Cerebellar nuclear complex (tissue), 1 donor: ENCODE measurements around the gene GJC3.
A peak's percentile ranks its signal among the peaks of the same experiment; 100 is the strongest.
"Not testable (repeated sequence)": the region's sequence is repeated elsewhere in the genome, so short reads cannot be mapped to it uniquely, and the experiment has no call there.

Experiments
- DNase-seq, 2 experiments: peaks; one replicate each; lab custom pipeline; 2025; lab: John Stamatoyannopoulos, UW

Gene GJC3

DNA sequence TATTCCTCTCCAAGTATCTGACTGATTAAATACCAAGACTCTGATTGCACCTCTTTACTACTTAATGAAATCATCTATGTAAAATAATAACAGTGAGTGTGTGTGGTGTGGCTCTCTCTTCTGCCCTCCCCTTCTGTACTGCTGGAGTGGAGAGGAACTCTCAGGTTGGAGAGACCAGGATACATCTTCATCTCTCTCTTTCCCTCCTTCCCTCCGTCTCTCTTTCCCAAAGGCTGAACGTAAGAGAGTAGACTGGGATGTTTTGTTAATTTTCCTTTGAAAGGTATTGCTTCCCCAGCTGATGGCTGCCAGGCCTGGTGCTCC is 272 bp upstream of the GJC3 start:
- no peak for DNase-seq

GRCh38 chr7:99928188-99928587 is 1.2 kb downstream of the GJC3 start:
- DNase-seq, result no peak

- DNase-seq, result no peak
These were observed 1.9 kb downstream of the GJC3 start for GRCh38 chr7:99927536-99927935.

GRCh38 chr7:99926321-99926720 is 3.1 kb downstream of the GJC3 start:
- DNase-seq, result no peak

DNA sequence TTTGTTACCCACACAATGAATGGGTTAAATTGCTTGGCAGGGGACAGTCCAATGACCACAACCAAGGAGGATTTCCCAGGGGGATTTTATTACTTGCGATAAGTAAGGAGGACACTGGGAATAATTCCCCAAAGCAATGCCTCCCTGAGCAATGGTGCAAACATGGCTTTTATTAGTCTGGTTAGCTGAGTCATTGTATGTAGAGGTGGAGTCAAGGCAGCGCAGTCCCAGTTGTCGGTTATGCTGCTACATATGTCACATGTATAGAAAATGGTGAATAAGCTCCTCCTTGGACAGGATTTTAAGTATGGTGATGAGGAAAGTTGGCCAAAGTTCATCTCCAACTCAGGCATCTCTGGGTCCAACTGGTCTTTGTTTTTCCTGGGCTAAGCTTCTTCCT is 6.2 kb downstream of the GJC3 start:
- no peak for DNase-seq

GRCh38 chr7:99920149-99920548 is 9.3 kb downstream of the GJC3 start:
- no peak for DNase-seq

GRCh38 chr7:99919814-99920112 is 9.7 kb downstream of the GJC3 start:
- DNase-seq, result no peak

GRCh38 chr7:99918959-99919813 is 10.2 kb downstream of the GJC3 start, which contains the start of gene TRIM4:
Gene TRIM4, minus strand, starts transcription at chr7:99919530. Its CDS starts 129 bp downstream, at chr7:99919401.
- peak; percentile 30 to 65 for DNase-seq

DNA sequence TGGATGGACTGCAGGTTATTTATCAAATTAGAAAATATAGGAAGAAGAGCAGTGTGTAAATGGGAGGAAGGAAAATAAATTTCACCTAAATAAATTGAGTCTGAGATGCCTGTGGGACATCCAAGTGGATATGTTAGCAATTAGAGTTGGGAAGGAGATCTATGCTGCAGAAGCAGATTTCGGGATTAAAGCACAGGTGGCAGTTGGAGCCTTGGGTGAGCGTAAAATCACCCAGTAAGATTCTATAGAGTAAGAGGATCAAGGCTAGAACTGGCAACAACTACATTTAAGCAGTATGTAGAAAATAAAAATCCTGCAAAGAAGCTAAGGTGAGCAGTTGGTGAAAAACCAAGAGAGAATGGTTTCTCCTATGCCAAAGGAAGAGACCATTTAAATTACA is 18.4 kb downstream of the GJC3 start:
- DNase-seq, result no peak

DNA sequence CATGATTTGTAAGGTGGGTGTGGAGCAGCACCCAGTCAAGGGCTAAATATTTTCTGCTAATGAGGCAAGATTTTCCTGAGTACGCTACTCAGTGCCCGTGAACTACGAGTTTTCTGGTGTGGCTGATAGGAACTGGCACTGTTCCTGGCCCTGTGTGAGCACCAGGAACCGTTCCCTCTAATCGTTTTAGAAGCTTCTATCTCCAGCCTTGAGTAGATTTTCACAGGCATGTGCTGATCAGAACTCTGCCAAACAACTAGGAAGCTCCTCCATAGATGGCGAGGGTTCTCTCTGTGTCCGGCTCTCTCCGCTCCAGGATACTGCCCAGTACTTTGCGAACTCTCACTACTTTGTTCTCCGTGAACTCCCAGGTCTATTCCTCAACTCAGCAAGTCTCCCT is 27.8 kb downstream of the GJC3 start:
- DNase-seq, result no peak

DNA sequence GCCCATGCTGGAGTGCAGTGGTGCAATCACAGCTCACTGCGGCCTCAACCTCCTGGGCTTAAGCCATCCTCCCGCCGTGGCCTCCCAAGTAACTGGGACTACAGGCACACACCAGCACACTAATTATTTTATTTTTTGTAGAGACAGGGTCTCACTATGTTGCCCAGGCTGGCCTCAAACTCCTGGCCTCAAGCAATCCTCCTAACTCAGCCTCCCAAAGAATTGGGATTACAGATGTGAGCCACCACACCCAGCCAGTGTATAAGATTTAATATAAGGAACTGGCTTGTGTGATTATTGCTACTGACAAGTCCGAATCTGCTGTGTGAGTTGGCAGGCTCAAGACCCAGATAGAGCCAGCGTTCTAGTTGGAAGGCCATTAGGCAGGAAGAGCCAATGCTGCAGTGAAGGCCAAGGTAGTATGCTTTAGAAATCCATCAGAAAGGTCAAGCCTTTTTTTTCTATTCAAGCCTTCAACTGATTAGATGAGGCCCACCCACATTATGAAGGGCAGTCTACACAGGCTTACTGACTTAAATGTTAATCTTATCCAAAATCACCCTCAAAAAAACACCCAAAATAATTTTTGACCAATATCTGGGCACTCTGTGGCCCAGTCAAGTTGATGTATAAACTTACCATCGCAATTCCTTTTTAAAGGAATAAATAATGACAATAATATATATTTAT is 29.4 kb downstream of the GJC3 start:
- DNase-seq, result no peak

GRCh38 chr7:99898836-99899235 is 30.6 kb downstream of the GJC3 start:
- DNase-seq, result no peak

GRCh38 chr7:99898023-99898357 is 31.4 kb downstream of the GJC3 start:
- no peak for DNase-seq

DNA sequence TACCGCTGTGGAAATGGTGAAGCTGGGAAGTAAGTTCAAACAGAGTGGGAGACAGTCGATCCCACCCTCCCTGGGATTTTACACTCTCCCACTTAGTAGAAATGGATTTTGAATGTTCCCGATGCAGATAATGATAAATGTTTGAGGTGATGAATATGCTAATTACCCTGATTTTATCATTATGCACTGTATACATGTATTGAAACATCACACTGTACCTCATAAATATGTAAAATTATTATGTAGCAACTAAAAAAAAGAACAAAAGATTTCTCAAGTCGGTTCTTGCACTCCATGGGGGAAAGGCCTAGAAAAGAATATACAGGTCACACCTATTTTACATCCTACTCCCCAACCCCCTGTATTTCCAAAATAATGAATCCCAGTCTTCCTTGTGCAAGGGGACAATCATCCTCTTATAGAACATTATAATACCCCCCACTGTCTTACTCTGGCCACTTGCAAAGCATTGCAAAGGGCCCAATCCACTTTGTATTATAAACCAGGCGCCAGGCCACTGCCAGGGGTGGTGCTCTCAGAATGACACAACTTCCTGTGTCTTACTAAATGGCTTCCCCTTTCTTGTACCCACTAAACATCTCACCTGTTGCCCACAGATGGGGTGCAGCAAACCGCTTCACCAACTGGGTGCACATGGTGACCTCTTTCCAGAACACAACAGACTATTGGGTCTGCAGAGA is 31.9 kb downstream of the GJC3 start:
- no peak for DNase-seq

DNA sequence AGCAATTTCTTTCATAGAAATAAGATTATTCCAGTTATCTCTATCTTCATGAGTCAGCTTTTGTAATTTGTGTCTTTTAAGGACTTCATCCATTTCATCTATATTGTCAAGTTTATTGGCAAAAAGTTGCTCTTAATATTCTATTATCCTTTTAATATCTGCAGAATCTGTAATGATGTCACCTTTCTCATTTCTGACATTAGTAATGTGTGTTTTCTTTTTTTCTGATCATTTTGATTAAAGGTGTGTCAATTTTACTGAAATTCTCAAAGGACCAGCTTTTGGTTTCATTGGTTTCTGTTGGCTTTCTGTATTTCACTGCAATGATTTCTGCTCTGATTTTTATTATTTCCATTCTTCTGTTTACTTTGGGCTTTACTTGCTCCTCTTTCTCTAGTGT is 34.7 kb downstream of the GJC3 start:
- DNase-seq, result no peak

DNA sequence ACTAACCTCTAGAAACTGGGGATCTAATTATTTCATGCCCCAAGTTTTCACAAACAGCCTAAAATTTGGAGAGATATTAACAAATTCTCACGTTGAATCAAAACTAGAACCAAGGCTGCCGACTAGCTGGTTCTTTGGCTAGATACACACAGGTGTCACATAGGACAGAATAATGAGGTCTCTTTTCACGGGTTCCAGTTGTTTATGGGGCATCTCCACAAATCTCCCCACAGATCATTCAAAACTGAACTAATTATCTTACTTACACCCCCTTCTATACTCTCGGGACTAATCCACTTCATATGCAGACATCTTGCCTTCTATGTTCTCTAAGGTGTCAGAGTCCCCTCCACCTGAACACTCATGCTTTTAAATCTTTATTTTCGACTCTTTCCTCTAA is 36.1 kb downstream of the GJC3 start:
- no peak for DNase-seq

- DNase-seq, result not testable (repeated sequence)
These were observed 39.1 kb downstream of the GJC3 start for GRCh38 chr7:99890348-99890747.

- DNase-seq, result not testable (repeated sequence)
These were observed 41.1 kb downstream of the GJC3 start for GRCh38 chr7:99888366-99888765.

DNA sequence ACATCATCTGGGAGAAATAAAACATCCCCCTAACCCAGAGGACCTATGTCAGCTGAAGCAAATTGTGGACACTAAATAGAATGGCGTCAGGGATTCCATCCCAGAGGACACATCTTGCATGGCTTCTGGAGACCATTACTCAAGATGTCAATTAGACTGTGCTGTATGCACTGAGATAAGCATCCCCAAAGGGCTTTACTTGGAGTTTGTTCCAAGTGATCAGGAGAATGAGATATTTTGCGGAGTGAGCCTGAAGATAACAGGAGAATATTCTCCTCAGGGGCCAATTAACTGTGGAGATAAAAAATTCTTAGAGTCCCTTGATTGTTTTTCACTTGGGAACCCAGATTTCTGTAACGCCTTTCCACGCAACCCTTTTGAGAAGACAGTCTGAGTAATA is 48.0 kb downstream of the GJC3 start:
- DNase-seq, result no peak

DNA sequence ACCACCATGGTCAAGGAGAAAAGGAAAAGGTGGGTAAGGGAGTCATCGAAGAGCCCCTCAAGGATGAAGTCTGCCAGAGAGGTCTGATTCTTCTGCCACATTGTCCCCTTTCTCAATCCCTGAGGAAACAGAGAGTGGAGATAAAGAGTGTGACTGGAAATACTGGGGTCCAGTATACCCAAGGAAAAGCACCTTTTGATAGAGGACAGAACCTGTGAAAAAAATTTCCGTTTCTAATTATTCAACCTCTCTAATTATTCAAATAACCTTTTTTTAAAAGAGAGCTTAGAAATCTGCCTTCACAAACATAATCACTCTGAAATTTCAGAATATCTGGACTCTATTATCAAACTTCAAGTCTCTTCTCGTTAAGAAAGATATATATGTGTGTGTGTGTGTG is 52.5 kb downstream of the GJC3 start, which contains the start of gene OR2AE1:
OR2AE1 (minus strand) TSS at position 101 of the 400 bp plus-strand sequence; CDS start at position 101, 0 bp downstream.
- no peak for DNase-seq

DNA sequence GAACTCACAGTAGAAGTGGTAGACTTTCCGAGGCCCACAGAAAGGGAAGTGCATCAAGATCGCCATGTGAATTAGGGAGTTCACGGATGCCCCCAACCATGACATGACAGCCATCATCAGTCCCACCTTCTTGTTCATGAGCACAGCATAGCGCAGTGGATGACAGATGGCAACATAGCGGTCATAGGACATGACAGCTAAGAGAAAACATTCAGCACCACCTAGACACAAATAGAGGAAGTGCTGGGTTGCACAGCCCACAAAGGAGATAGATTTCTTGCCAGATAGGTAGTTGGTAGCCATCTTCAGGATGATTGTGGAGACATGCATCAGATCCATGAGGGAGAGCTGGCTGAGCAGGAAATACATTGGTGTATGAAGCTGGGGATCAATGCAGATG is 52.9 kb downstream of the GJC3 start:
- DNase-seq, result no peak
